ENCODE data around the gene ADRB1.

The ADRB1 gene

GRCh38 chr10:114053946-114054345 lies 10.3 kb downstream of the ADRB1 start:
- DNase-seq = no peak

- DNase-seq = no peak
Measured at GRCh38 chr10:114057855-114058254, 14.2 kb downstream of the ADRB1 start.

GRCh38 chr10:114058297-114058696 lies 14.6 kb downstream of the ADRB1 start:
- DNase-seq = no peak

- no peak for DNase-seq
Measured at GRCh38 chr10:114059561-114059960, 15.9 kb downstream of the ADRB1 start.

GRCh38 chr10:114060456-114060855 lies 16.8 kb downstream of the ADRB1 start:
- DNase-seq = no peak

- DNase-seq = no peak
Measured at GRCh38 chr10:114061148-114061547, 17.5 kb downstream of the ADRB1 start.

GRCh38 chr10:114061789-114062188 lies 18.1 kb downstream of the ADRB1 start:
- DNase-seq = no peak

- DNase-seq = peak in 1 of 56 donors; percentile 11
Measured at GRCh38 chr10:114064151-114065048, 20.7 kb downstream of the ADRB1 start.

GRCh38 chr10:114065049-114065435 lies 21.4 kb downstream of the ADRB1 start:
- no peak for DNase-seq

- DNase-seq = peak in 1 of 56 donors; percentile 14
Measured at GRCh38 chr10:114068054-114068707, 24.5 kb downstream of the ADRB1 start.

- no peak for DNase-seq
Measured at GRCh38 chr10:114070710-114071109, 27.0 kb downstream of the ADRB1 start.

- DNase-seq = no peak
Measured at GRCh38 chr10:114071178-114071577, 27.5 kb downstream of the ADRB1 start.

- DNase-seq = no peak
Measured at GRCh38 chr10:114073395-114074186, 29.9 kb downstream of the ADRB1 start.

- DNase-seq = no peak
Measured at GRCh38 chr10:114075093-114075492, 31.4 kb downstream of the ADRB1 start.

- peak in 1 of 56 donors; percentile 16 for DNase-seq
Measured at GRCh38 chr10:114077347-114077746, 33.7 kb downstream of the ADRB1 start.

GRCh38 chr10:114077815-114078219 lies 34.2 kb downstream of the ADRB1 start:
- DNase-seq = no peak

GRCh38 chr10:114078346-114078745 lies 34.7 kb downstream of the ADRB1 start:
- no peak for DNase-seq

- no peak for DNase-seq
Measured at GRCh38 chr10:114079421-114079820, 35.8 kb downstream of the ADRB1 start.

GRCh38 chr10:114081911-114082583 lies 38.4 kb downstream of the ADRB1 start:
- DNase-seq = no peak

- DNase-seq = no peak
Measured at GRCh38 chr10:114083040-114083439, 39.4 kb downstream of the ADRB1 start.

- no peak for DNase-seq
Measured at GRCh38 chr10:114084215-114084614, 40.5 kb downstream of the ADRB1 start.
